T-helper 22 cell (primary cell): ENCODE measurements around the gene PISD.
"Not testable (repeated sequence)": the region's sequence is repeated elsewhere in the genome, so short reads cannot be mapped to it uniquely, and the experiment has no call there.

ENCODE experiments used
- DNase-seq: peaks from one replicate; pipeline ENCODE4 v3.0.0-alpha.2; 2020; ENCODE audit warnings: low read depth

Gene PISD

DNA sequence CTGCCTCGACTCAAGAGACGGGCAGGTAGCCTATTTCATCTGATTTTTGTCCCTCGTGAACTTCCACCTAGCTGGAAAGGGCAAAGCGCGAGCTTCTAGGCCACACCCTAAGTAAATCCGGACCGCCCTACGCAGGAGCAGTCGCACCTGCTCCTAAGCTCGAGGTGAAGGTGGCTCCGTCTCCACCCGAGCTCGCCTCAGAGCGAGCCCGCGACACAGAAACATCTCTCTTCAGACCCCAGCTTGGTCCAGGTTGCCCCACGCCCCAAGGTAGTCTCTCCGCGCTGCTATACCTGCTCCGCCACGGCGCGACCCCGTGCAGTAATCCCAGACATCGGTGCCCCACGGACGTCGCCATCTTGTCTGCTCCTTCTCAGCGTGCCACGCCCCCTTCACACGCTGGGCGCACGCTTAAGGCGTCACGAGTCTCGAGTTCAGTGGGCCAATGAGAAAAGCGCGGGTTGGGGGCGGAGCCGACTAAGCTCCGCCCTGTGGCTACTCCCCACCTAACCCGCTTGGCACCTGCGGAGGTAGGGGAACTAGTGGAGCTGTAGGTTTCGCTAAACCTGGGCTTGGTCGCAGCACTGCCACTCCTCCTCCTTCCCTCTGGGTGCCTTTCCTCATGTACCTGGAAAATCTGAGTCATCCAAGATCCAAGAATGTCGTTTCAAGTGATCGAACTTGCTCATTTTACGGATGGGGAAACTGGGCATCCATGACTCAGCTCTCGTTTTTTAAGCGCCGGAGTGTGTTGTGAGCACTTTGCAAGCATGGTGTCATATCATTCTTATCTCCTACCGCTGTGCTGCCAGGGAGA lies at the start of gene PISD:
Gene PISD, minus strand, starts transcription at position 365 of the 817 bp plus-strand sequence. Its CDS starts 7 bp downstream, at position 358.
- peak; percentile 91 for DNase-seq

DNA sequence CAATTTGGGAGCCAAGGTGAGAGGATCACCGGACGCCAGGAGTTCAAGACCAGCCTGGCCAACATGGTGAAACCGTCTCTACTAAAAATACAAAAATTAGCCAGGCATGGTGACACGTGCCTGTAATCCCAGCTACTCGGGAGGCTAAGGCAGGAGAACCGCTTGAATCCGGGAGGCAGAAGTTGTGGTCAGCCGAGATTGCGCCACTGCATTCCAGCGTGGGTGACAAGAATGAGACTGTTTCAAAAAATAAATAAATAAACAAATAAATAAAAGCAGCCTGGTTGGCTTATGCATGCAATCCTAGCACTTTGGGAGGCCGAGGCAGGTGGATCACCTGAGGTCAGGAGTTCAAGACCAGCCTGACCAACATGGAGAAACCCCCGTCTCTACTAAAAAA lies 49.2 kb upstream of the PISD start:
- not testable (repeated sequence) for DNase-seq

- DNase-seq: no peak
Measured at GRCh38 chr22:31707519-31707918, 45.5 kb upstream of the PISD start.

GRCh38 chr22:31695423-31695822 lies 33.4 kb upstream of the PISD start:
- DNase-seq: no peak

DNA sequence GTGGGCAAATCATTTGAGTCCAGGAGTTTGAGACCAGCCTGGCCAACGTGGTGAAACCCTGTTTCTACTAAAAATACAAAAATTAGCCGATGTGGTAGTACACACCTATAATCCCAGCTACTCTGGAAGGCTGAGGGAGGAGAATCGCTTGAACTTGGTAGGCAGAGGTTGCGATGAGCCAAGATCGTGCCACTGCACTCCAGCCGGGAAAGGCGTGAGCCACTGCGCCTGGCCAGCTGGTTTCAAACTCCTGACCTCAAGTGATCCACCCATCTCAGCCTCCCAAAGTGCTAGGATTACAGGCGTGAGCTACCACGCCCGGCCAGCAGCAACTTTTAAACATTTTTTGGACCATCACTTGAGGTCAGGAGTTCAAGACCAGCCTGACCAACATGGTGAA lies 32.0 kb upstream of the PISD start:
- not testable (repeated sequence) for DNase-seq

- DNase-seq: no peak
Measured at GRCh38 chr22:31692186-31692886, 30.3 kb upstream of the PISD start.

DNA sequence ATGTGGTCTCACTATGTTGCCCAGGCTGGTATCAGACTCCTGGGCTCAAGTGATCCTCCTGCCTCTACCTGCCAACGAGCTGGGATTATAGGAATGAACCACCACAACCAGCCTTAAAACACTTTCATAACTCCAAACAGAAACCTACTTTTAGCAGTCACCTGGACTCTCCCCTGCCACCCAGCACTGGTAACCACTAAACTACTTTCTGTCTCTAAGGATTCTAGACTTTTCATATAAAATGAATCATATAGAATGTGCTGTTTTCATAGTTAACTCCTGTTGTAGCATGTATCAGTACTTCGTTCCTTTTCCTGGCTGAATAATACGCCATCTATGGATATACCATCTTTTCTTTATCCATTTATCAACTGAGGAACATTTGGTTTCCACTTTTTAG lies 29.4 kb upstream of the PISD start:
- no peak for DNase-seq

DNA sequence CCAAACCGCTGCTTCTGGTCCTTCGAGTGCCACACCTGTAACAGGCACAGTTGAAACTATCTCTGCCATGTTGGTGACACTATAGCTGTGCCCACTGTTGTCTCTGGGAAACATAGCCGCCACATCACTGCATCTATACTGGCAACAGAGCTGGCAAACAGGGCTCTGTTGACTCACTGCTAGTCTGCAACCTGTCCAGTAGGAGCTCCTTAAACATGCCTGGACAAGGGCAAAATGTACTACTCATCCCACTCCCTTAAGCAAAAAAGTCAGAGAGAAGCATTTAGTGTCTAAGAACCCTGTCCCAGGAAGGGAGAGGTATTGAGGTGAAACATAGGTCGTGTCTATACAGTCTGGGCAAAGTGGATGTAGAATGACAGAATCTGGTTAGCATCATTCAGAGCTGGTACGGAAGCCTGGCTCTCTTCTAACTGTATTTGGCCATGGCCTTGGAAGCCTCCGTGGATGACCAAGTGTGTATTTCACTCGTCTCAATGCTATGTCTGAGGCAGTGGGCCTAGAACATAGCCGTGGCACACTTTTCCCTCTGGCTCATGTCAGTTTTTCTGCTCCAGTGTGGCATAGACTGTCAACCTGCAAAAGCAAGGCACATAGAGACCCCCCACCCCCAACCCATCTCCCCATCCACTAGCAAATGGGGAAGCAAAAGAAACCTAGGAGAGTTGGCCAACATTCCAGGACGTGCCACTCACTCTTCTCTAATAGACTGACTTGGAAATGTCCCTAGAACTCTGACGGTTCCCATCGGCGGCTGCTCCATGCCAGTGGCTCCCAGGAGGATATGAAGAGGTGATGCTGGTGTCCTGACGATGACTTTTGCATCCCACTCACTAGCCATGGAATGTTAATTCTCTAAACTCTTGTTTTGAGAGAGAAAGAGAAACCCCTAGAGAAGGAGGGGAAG lies 21.4 kb upstream of the PISD start:
- DNase-seq: no peak

- DNase-seq: no peak
Measured at GRCh38 chr22:31682751-31683150, 20.7 kb upstream of the PISD start.

- DNase-seq: no peak
Measured at GRCh38 chr22:31681349-31682345, 19.6 kb upstream of the PISD start.

GRCh38 chr22:31680861-31681341 lies 18.9 kb upstream of the PISD start:
- no peak for DNase-seq

DNA sequence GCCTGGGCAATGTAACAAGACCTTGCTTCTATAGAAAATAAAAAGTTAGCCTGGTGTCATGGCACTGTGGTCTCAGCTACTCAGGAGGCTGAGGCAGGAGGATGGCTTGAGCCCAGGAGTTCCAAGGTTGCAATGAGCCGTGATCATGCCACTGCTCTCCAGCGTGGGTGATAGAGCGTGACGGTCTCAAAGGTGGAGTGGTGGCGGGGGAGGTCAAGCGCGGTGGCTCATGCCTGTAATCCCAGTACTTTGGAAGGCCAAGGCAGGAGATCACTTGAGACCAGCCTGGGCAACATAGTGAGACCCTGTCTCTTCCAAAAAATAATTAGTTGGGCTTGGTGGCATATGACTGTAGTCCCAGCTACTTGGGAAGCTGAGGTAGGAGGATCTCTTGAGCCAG lies 16.7 kb upstream of the PISD start:
- no peak for DNase-seq

- peak; percentile 88 for DNase-seq
Measured at GRCh38 chr22:31676700-31677099, 14.7 kb upstream of the PISD start.

GRCh38 chr22:31674219-31674618 lies 12.2 kb upstream of the PISD start:
- not testable (repeated sequence) for DNase-seq

DNA sequence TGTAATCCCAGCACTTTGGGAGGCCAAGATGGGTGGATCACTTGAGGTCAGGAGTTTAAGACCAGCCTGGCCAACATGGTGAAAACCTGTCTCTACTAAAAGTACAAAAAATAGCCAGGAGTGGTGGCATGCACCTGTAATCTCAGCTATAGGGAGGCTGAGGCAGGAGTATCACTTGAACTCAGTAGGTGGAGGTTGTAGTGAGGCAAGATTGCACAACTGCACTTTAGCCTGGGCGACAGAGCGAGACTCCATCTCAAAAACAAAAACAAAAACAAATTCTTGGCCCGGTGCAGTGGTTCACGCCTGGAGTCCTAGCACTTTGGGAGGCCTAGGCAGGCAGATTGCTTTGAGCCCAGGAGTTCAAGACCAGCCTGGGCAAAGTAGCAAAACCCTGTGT lies 6.8 kb upstream of the PISD start:
- not testable (repeated sequence) for DNase-seq

DNA sequence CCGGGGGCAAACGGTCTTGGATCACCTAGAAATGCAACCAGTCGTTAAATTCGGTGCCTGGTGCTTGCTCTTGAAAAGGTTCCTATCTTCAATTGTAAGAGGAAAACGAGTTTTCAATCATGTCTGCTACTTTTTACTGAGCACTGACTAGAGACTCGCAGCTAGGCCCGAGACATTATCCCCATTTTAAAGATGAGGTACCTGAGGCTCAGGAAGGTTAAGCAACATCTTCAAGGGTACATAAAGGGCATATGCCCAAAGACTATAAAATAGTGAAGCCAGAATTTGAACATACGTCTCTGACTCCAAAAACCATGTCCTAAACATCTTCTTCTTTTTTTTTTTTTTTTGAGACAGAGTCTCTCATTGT lies 638 bp upstream of the PISD start:
- no peak for DNase-seq

DNA sequence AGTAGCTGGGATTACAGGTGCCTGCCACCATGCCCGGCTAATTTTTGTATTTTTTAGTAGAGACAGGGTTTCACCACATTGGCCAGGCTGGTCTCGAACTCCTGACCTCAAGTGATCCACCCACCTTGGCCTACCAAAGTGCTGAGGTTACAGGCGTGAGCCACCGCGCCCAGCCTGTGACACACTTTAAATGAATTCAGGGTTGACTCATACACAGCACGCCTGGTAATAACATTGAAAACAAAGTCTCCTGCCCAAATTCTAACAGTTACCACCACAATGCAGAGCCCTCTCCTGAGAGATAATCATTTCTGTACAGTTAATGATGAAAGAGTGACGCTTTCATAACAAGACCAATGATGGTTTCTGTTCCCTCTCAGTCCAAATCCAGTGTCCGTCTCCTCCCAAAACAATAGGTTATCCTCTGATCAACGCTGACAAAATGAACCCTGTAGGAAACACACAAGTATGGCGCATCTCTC lies 1.1 kb downstream of the PISD start:
- not testable (repeated sequence) for DNase-seq

- DNase-seq: no peak
Measured at GRCh38 chr22:31659246-31659645, 2.8 kb downstream of the PISD start.

DNA sequence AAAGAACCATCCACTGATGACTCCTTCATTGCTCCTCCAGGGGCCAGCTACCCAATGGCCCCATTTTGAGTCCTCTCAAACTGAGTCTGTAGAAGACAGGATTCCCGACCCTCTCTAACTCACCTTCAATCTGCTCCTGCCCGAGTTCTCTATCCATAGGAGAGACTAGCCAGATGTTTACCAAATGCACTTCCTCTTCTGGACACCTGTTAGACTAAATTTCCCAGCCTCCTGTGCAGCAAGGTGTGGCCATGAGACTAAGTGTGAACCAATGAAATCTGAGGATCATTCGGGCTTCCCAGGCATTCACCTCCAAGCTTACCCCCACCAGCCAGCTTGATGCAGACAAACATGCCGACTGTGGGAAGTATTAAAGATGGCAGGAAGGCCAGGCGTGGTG lies 7.6 kb downstream of the PISD start:
- no peak for DNase-seq

DNA sequence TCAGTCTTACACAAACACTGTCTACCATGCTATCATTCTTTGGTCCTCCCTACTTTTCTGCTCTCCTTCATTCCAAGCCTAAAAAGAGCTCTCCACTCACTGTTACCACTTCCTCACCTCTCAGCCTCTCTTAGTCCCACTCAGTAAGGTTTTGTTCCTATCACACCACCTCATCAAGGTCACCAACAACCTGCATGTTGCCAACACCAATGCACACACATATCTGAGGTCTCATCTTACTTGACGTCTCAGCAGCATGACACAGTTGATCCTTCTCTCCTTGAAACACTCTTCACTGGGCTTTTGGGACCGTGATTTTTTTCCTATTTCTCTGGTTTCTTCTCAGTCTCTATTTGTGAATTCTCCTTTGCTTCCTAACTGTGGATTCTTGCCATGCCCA lies 8.1 kb downstream of the PISD start:
- DNase-seq: no peak
